LNCAP (cell line): ENCODE measurements around the gene GPR55.

Experiments
- CTCF ChIP-seq: fragments of 450-650 bp; IDR thresholded peaks from 2 replicates; pipeline ENCODE4 v1.5.1; 2017; ENCODE audit warnings: mild to moderate bottlenecking

The GPR55 gene

GRCh38 chr2:230908092-230908594 lies 16.9 kb downstream of the GPR55 start:
- TF ChIP-seq CTCF: no peak

- no peak for TF ChIP-seq CTCF
Observed at GRCh38 chr2:230907361-230908091, 17.5 kb downstream of the GPR55 start.

- TF ChIP-seq CTCF: no peak
Observed at GRCh38 chr2:230906471-230907230, 18.4 kb downstream of the GPR55 start.

GRCh38 chr2:230905448-230906421 lies 19.3 kb downstream of the GPR55 start:
- no peak for TF ChIP-seq CTCF

GRCh38 chr2:230904856-230905447 lies 20.1 kb downstream of the GPR55 start:
- TF ChIP-seq CTCF: no peak

- no peak for TF ChIP-seq CTCF
Observed at GRCh38 chr2:230903231-230904150, 21.6 kb downstream of the GPR55 start.
